HEK293 (cell line): ENCODE results near the gene GAS2L3.

ENCODE experiments used
- CTCF ChIA-PET: fragments of 350-600 bp; formaldehyde crosslinking; extraction: SDS; loops from one replicate; lab custom pipeline; 2021; ENCODE audit warnings: antibody characterized with exemption; lab: Yijun Ruan, JAX
- POLR2A ChIA-PET: fragments of 300-600 bp; formaldehyde crosslinking; extraction: SDS; loops from one replicate; lab custom pipeline; 2020; ENCODE audit warnings: antibody characterized with exemption, inconsistent platforms; lab: Yijun Ruan, JAX
- H3K27ac ChIP-seq: fragments of 200-500 bp; sonication (Bioruptor generic); 2 replicates; pipeline ENCODE4 v1.5.1; 2014; ENCODE audit warnings: low read depth, low read length, control low read depth, inconsistent platforms; ENCODE audit errors: extremely low read depth
- H3K36me3 ChIP-seq, 2 experiments: fragments of 200-500 bp in 1 of 2; sonication (Bioruptor generic) in 1 of 2; 1 replicate in 1 of 2; 2 replicates in 1 of 2; pipeline ENCODE4 v1.5.1; 2014 to 2017; ENCODE audit warnings: inconsistent platforms in 2 of 2, low read length in 2 of 2; ENCODE audit not compliant: control insufficient read depth in 2 of 2, insufficient read depth in 1 of 2
- H3K4me1 ChIP-seq: fragments of 200-500 bp; sonication (Bioruptor generic); 2 replicates; pipeline ENCODE4 v1.5.1; 2014; ENCODE audit warnings: mild to moderate bottlenecking, low read length, inconsistent platforms; ENCODE audit not compliant: control insufficient read depth, insufficient read depth
- H3K4me3 ChIP-seq: 2 replicates; pipeline ENCODE4 v1.5.1; 2011; ENCODE audit warnings: low read depth, mild to moderate bottlenecking, control low read depth, low read length, moderate library complexity
- H3K9me3 ChIP-seq: fragments of 200-500 bp; sonication (Bioruptor generic); 2 replicates; pipeline ENCODE4 v1.5.1; 2014; ENCODE audit warnings: low read depth, low read length, inconsistent platforms; ENCODE audit not compliant: control insufficient read depth, insufficient read depth
- BCL11B ChIP-seq: fragments of 450-650 bp; formaldehyde crosslinking; IDR thresholded peaks from 2 replicates; pipeline ENCODE4 v1.5.1; 2016; ENCODE audit warnings: low read depth, missing biosample characterization, missing genetic modification characterization
- HOXD13 ChIP-seq: sonication (generic); formaldehyde crosslinking; IDR thresholded peaks from 2 replicates; pipeline ENCODE4 v1.8.0; 2022; ENCODE audit warnings: missing genetic modification reagents, borderline replicate concordance
- KLF1 ChIP-seq: fragments of 450-650 bp; formaldehyde crosslinking; IDR thresholded peaks from 2 replicates; pipeline ENCODE4 v1.5.1; 2016; ENCODE audit warnings: missing biosample characterization, missing genetic modification characterization
- KLF8 ChIP-seq: fragments of 450-650 bp; formaldehyde crosslinking; IDR thresholded peaks from 2 replicates; pipeline ENCODE4 v1.5.1; 2016; ENCODE audit warnings: missing biosample characterization, missing genetic modification characterization
- OVOL3 ChIP-seq: fragments of 450-650 bp; formaldehyde crosslinking; IDR thresholded peaks from 2 replicates; pipeline ENCODE4 v1.5.1; 2016; ENCODE audit warnings: missing biosample characterization, missing genetic modification characterization
- SETDB1 ChIP-seq: IDR thresholded peaks from one replicate; pipeline ENCODE4 v1.6.1; 2017; ENCODE audit warnings: mild to moderate bottlenecking, low read length, moderate library complexity, mixed read lengths; ENCODE audit not compliant: insufficient read length
- SP7 ChIP-seq: fragments of 450-650 bp; formaldehyde crosslinking; IDR thresholded peaks from 2 replicates; pipeline ENCODE4 v1.5.1; 2016; ENCODE audit warnings: missing biosample characterization, missing genetic modification characterization
- YY1 ChIP-seq: fragments of 450-650 bp; formaldehyde crosslinking; IDR thresholded peaks from 2 replicates; pipeline ENCODE4 v1.5.1; 2018; ENCODE audit warnings: missing biosample characterization, missing genetic modification characterization
- ZBTB20 ChIP-seq: fragments of 450-650 bp; formaldehyde crosslinking; IDR thresholded peaks from 2 replicates; pipeline ENCODE4 v1.5.1; 2016; ENCODE audit warnings: missing biosample characterization, missing genetic modification characterization
- ZFP37 ChIP-seq: fragments of 450-650 bp; formaldehyde crosslinking; IDR thresholded peaks from 2 replicates; pipeline ENCODE4 v1.5.1; 2016; ENCODE audit warnings: missing biosample characterization, missing genetic modification characterization
- ZNF214 ChIP-seq: fragments of 450-650 bp; formaldehyde crosslinking; IDR thresholded peaks from 2 replicates; pipeline ENCODE4 v1.5.1; 2017; ENCODE audit warnings: missing biosample characterization, mild to moderate bottlenecking, missing genetic modification characterization, borderline replicate concordance
- ZNF350 ChIP-seq: fragments of 450-650 bp; formaldehyde crosslinking; IDR thresholded peaks from 2 replicates; pipeline ENCODE4 v1.5.0; 2017; ENCODE audit warnings: missing biosample characterization, mild to moderate bottlenecking, missing genetic modification characterization
- ZNF561 ChIP-seq: fragments of 450-650 bp; IDR thresholded peaks from 2 replicates; pipeline ENCODE4 v1.5.1; 2018; ENCODE audit warnings: missing biosample characterization, missing genetic modification characterization, borderline replicate concordance
- ZNF624 ChIP-seq: fragments of 450-650 bp; formaldehyde crosslinking; IDR thresholded peaks from 2 replicates; pipeline ENCODE4 v1.5.1; 2017; ENCODE audit warnings: missing biosample characterization, missing genetic modification characterization
- ZNF777 ChIP-seq: fragments of 450-650 bp; formaldehyde crosslinking; IDR thresholded peaks from 2 replicates; pipeline ENCODE4 v1.5.1; 2017; ENCODE audit warnings: missing biosample characterization, missing genetic modification characterization, borderline replicate concordance
- ZNF792 ChIP-seq: fragments of 450-650 bp; formaldehyde crosslinking; IDR thresholded peaks from 2 replicates; pipeline ENCODE4 v1.5.1; 2016; ENCODE audit warnings: missing biosample characterization, missing genetic modification characterization
- ZNF843 ChIP-seq: fragments of 450-650 bp; formaldehyde crosslinking; IDR thresholded peaks from 2 replicates; pipeline ENCODE4 v1.5.1; 2016; ENCODE audit warnings: missing biosample characterization, missing genetic modification characterization
- TF ChIP-seq, protein P1 (sequence below): fragments of 450-650 bp; formaldehyde crosslinking; IDR thresholded peaks from 2 replicates; pipeline ENCODE4 v1.5.1; 2016; ENCODE audit warnings: missing biosample characterization, missing genetic modification characterization
- TF ChIP-seq, protein P2 (sequence below): fragments of 450-650 bp; formaldehyde crosslinking; IDR thresholded peaks from 2 replicates; pipeline ENCODE4; 2016; ENCODE audit warnings: missing biosample characterization, missing genetic modification characterization
- TF ChIP-seq, protein P3 (sequence below): fragments of 450-650 bp; formaldehyde crosslinking; IDR thresholded peaks from 2 replicates; pipeline ENCODE4 v1.5.1; 2017; ENCODE audit warnings: missing biosample characterization, missing genetic modification characterization
- TF ChIP-seq, protein P4 (sequence below): fragments of 450-650 bp; formaldehyde crosslinking; IDR thresholded peaks from 2 replicates; pipeline ENCODE4 v1.5.1; 2016; ENCODE audit warnings: missing biosample characterization, missing genetic modification characterization
- TF ChIP-seq, protein P5 (sequence below): fragments of 450-650 bp; formaldehyde crosslinking; IDR thresholded peaks from 2 replicates; pipeline ENCODE4 v1.5.1; 2016; ENCODE audit warnings: missing biosample characterization, missing genetic modification characterization

The GAS2L3 gene

DNA sequence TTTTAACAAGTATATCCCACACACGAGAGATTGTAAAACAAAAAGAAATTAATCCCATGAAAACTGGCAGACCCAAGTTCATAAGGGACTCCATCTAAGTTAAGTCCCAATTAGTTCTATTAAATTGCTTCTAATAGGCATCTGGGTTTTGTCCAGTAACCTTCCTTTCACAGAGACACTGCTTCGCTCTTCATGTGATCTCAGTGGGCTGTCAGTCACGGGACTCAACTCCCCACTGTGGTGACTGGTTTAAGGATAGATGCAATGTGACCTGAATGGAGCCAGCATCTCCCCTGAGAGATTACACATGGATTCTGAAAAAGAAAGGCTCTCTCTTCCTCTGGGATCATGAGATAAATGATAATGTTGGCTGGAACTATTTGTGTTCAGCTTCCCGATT, 96.4 kb downstream of the GAS2L3 start:
- no peak overlapping the region for H3K4me3 ChIP-seq
- no peaks in the 10 kb centered on the region for H3K9me3 ChIP-seq
- ChIA-PET CTCF (interaction anchor here (0.7 to 1.1 kb wide), 4 partner anchors 10 to 74 kb away, joined by 3 to 4 read pairs (median 4); no protein-coding TSS in a partner anchor), POLR2A (no interaction called here)
- H3K27ac ChIP-seq: no peak overlapping the region
- no peak for TF ChIP-seq OVOL3
- no peak for TF ChIP-seq ZNF350 (tag by site-specific recombination)
- TF ChIP-seq, protein P1, sequence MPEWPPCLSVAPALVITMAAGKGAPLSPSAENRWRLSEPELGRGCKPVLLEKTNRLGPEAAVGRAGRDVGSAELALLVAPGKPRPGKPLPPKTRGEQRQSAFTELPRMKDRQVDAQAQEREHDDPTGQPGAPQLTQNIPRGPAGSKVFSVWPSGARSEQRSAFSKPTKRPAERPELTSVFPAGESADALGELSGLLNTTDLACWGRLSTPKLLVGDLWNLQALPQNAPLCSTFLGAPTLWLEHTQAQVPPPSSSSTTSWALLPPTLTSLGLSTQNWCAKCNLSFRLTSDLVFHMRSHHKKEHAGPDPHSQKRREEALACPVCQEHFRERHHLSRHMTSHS (tag by site-specific recombination): no peak
- TF ChIP-seq, protein P2, sequence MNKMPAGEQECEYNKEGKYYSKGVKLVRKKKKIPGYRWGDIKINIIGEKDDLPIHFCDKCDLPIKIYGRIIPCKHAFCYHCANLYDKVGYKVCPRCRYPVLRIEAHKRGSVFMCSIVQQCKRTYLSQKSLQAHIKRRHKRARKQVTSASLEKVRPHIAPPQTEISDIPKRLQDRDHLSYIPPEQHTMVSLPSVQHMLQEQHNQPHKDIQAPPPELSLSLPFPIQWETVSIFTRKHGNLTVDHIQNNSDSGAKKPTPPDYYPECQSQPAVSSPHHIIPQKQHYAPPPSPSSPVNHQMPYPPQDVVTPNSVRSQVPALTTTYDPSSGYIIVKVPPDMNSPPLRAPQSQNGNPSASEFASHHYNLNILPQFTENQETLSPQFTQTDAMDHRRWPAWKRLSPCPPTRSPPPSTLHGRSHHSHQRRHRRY (tag by site-specific recombination): no peak
- no peak for TF ChIP-seq ZNF792
- no peak for TF ChIP-seq ZFP37
- TF ChIP-seq KLF8 (tag by site-specific recombination): no peak
- TF ChIP-seq HOXD13: no peak
- TF ChIP-seq, protein P3, sequence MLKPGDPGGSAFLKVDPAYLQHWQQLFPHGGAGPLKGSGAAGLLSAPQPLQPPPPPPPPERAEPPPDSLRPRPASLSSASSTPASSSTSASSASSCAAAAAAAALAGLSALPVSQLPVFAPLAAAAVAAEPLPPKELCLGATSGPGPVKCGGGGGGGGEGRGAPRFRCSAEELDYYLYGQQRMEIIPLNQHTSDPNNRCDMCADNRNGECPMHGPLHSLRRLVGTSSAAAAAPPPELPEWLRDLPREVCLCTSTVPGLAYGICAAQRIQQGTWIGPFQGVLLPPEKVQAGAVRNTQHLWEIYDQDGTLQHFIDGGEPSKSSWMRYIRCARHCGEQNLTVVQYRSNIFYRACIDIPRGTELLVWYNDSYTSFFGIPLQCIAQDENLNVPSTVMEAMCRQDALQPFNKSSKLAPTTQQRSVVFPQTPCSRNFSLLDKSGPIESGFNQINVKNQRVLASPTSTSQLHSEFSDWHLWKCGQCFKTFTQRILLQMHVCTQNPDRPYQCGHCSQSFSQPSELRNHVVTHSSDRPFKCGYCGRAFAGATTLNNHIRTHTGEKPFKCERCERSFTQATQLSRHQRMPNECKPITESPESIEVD (tag by site-specific recombination): no peak
- no peak for TF ChIP-seq KLF1
- no peak for TF ChIP-seq ZBTB20 (tag by site-specific recombination)
- TF ChIP-seq BCL11B (tag by site-specific recombination): no peak
- TF ChIP-seq ZNF624: no peak
- TF ChIP-seq, protein P4, sequence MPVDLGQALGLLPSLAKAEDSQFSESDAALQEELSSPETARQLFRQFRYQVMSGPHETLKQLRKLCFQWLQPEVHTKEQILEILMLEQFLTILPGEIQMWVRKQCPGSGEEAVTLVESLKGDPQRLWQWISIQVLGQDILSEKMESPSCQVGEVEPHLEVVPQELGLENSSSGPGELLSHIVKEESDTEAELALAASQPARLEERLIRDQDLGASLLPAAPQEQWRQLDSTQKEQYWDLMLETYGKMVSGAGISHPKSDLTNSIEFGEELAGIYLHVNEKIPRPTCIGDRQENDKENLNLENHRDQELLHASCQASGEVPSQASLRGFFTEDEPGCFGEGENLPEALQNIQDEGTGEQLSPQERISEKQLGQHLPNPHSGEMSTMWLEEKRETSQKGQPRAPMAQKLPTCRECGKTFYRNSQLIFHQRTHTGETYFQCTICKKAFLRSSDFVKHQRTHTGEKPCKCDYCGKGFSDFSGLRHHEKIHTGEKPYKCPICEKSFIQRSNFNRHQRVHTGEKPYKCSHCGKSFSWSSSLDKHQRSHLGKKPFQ (tag by site-specific recombination): no peak
- TF ChIP-seq, protein P5, sequence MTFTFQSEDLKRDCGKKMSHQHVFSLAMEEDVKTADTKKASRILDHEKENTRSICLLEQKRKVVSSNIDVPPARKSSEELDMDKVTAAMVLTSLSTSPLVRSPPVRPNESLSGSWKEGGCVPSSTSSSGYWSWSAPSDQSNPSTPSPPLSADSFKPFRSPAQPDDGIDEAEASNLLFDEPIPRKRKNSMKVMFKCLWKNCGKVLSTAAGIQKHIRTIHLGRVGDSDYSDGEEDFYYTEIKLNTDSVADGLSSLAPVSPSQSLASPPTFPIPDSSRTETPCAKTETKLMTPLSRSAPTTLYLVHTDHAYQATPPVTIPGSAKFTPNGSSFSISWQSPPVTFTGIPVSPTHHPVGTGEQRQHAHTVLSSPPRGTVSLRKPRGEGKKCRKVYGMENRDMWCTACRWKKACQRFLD: no peak
- TF ChIP-seq SP7 (tag by site-specific recombination): no peak
- no peak for TF ChIP-seq SETDB1
- no peak for TF ChIP-seq ZNF777 (tag by site-specific recombination)
- H3K36me3 ChIP-seq: no peaks in the 10 kb centered on the region
- H3K4me1 ChIP-seq: no peaks in the 10 kb centered on the region

DNA sequence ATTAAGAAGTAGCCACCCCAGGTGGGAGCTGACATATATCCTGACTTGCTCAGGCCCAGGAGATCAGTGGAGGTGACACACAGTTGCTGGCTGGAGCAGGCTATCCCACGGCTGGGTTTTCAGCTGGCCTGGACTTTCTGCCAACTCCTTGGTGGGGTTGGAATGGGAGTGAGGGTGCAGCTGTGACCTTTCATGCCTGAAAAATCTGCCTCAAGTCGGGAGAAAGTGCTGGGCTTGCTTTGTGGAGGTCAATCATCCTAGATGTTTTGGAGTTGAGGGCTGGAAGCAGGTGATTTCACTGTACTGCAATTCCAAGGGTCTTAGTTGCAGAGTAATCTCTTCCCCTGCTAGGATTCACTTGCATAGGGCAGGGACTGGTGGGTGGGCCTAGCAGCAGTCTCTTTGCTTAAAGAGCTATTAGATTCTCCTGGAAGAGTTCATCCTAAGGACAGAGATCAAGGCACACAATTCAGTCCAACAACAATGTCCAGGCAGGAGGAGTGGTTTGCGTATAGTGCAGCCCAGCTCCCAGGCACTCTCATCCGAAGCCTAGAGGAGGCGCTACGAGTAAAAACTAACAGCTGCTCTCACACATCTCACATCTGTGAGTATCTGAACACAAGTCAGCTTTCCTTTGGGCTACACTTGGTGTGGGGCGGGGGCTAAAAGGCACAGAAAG, 98.1 kb downstream of the GAS2L3 start:
- no peak overlapping the region for H3K4me3 ChIP-seq
- CTCF ChIA-PET: interaction anchor here (0.6 to 2.6 kb wide), 20 partner anchors 8 to 790 kb away, joined by 3 to 20 read pairs (median 5); no protein-coding TSS in a partner anchor
- POLR2A ChIA-PET: no interaction called here
- H3K9me3 ChIP-seq: no peaks in the 10 kb centered on the region
- no peaks in the 10 kb centered on the region for H3K4me1 ChIP-seq
- no peak overlapping the region for H3K27ac ChIP-seq
- H3K36me3 ChIP-seq: no peaks in the 10 kb centered on the region
- TF ChIP-seq ZNF214: no peak
- TF ChIP-seq ZNF843: no peak
- TF ChIP-seq ZNF561 (tag by site-specific recombination): no peak
- no peak for TF ChIP-seq YY1 (tag by site-specific recombination)
- TF ChIP-seq, all 188 proteins: peak for 0
